Superior temporal gyrus (tissue), 1 donor: ENCODE results near the gene TNFAIP8.
"Not testable (repeated sequence)": the region's sequence is repeated elsewhere in the genome, so short reads cannot be mapped to it uniquely, and the experiment has no call there.

ENCODE experiments used
- DNase-seq: peaks from one replicate; pipeline ENCODE4 v3.0.0-alpha.2; 2016; ENCODE audit errors: extremely low spot score

TNFAIP8 gene

GRCh38 chr5:119418606-119419100, 62.8 kb downstream of the TNFAIP8 start:
- DNase-seq = no peak

GRCh38 chr5:119420169-119420568, 64.3 kb downstream of the TNFAIP8 start:
- DNase-seq = no peak

GRCh38 chr5:119426057-119426456, 70.2 kb downstream of the TNFAIP8 start:
- DNase-seq = no peak

- DNase-seq = no peak
Measured at GRCh38 chr5:119427060-119427459, 71.2 kb downstream of the TNFAIP8 start.

- not testable (repeated sequence) for DNase-seq
Measured at GRCh38 chr5:119427596-119427995, 71.8 kb downstream of the TNFAIP8 start.

- not testable (repeated sequence) for DNase-seq
Measured at GRCh38 chr5:119428166-119428565, 72.3 kb downstream of the TNFAIP8 start.

GRCh38 chr5:119428574-119428973, 72.8 kb downstream of the TNFAIP8 start:
- DNase-seq = not testable (repeated sequence)

GRCh38 chr5:119432674-119433237, 76.9 kb downstream of the TNFAIP8 start:
- DNase-seq = not testable (repeated sequence)

GRCh38 chr5:119435436-119436132, 79.8 kb downstream of the TNFAIP8 start:
- no peak for DNase-seq

GRCh38 chr5:119437785-119438586, 82.2 kb downstream of the TNFAIP8 start:
- DNase-seq = not testable (repeated sequence)

- DNase-seq = not testable (repeated sequence)
Measured at GRCh38 chr5:119438587-119438917, 82.7 kb downstream of the TNFAIP8 start.

- no peak for DNase-seq
Measured at GRCh38 chr5:119439140-119439631, 83.4 kb downstream of the TNFAIP8 start.

- not testable (repeated sequence) for DNase-seq
Measured at GRCh38 chr5:119439632-119440031, 83.8 kb downstream of the TNFAIP8 start.

GRCh38 chr5:119444643-119445042, 88.8 kb downstream of the TNFAIP8 start:
- not testable (repeated sequence) for DNase-seq

GRCh38 chr5:119445544-119445943, 89.7 kb downstream of the TNFAIP8 start:
- no peak for DNase-seq
